ELF-1 (cell line): ENCODE measurements around the gene ITSN1.

Source experiments
- DNase-seq: peaks from one replicate; pipeline ENCODE4 v3.0.0-alpha.2; 2016; ENCODE audit warnings: low read depth, low spot score

Gene ITSN1

GRCh38 chr21:33680870-33681269 lies 38.6 kb downstream of the ITSN1 start:
- DNase-seq: no peak

GRCh38 chr21:33682992-33683627 lies 40.8 kb downstream of the ITSN1 start:
- DNase-seq: peak; percentile 45

- DNase-seq: no peak
These were observed 41.8 kb downstream of the ITSN1 start for GRCh38 chr21:33684068-33684467.

- DNase-seq: no peak
These were observed 42.7 kb downstream of the ITSN1 start for GRCh38 chr21:33684923-33685560.

- no peak for DNase-seq
These were observed 43.4 kb downstream of the ITSN1 start for GRCh38 chr21:33685613-33686197.

- DNase-seq: no peak
These were observed 44.1 kb downstream of the ITSN1 start for GRCh38 chr21:33686386-33686785.

- no peak for DNase-seq
These were observed 45.3 kb downstream of the ITSN1 start for GRCh38 chr21:33687634-33688033.

- no peak for DNase-seq
These were observed 46.1 kb downstream of the ITSN1 start for GRCh38 chr21:33688353-33688752.

GRCh38 chr21:33690874-33691273 lies 48.6 kb downstream of the ITSN1 start:
- DNase-seq: no peak

- no peak for DNase-seq
These were observed 49.8 kb downstream of the ITSN1 start for GRCh38 chr21:33691945-33692603.

GRCh38 chr21:33695813-33696212 lies 53.5 kb downstream of the ITSN1 start:
- no peak for DNase-seq

GRCh38 chr21:33696465-33696864 lies 54.2 kb downstream of the ITSN1 start:
- DNase-seq: no peak

GRCh38 chr21:33698087-33698860 lies 56.0 kb downstream of the ITSN1 start:
- no peak for DNase-seq

- DNase-seq: no peak
These were observed 57.0 kb downstream of the ITSN1 start for GRCh38 chr21:33699277-33699676.

GRCh38 chr21:33700491-33700890 lies 58.2 kb downstream of the ITSN1 start:
- DNase-seq: no peak

- peak; percentile 63 for DNase-seq
These were observed 61.7 kb downstream of the ITSN1 start for GRCh38 chr21:33703750-33704606.

GRCh38 chr21:33707846-33708245 lies 65.5 kb downstream of the ITSN1 start:
- DNase-seq: no peak

- no peak for DNase-seq
These were observed 66.6 kb downstream of the ITSN1 start for GRCh38 chr21:33708874-33709273.

- no peak for DNase-seq
These were observed 69.9 kb downstream of the ITSN1 start for GRCh38 chr21:33712022-33712803.

GRCh38 chr21:33721081-33721480 lies 78.8 kb downstream of the ITSN1 start:
- no peak for DNase-seq
